ENCODE data around the gene CHST9. TPM values are rescaled to one million over a fixed set of nuclear protein-coding genes. Genes with fewer than 3 reads are reported as not detected.

CHST9 gene
- total and polyA plus RNA-seq, 2 donors (not counting 3 experiments of a cell fraction or from before 2014, with no cell fraction given) = not detected

GRCh38 chr18:26977781-26978180 lies 207.3 kb downstream of the CHST9 start:
- Histone ChIP-seq H3K9me3 (replicated peaks; ENCODE audit: control insufficient read depth, insufficient read depth, low read length) (no peaks in the 10 kb centered on the region), H3K36me3 (ENCODE audit: control insufficient read depth in 2 of 2, extremely low read depth in 1 of 2, insufficient read depth in 2 of 2, low read length in 2 of 2) (no peaks in the 10 kb centered on the region), H3K27me3 (ENCODE audit: control insufficient read depth in 2 of 2, insufficient read depth in 2 of 2, low read length in 2 of 2) (no peaks in the 10 kb centered on the region), H3K27ac (ENCODE audit: insufficient read depth, low read depth, low read length) (no peak overlapping the region), H3K4me2 (ENCODE audit: insufficient read depth, low read length) (no peak overlapping the region), H3K4me3 (replicated peaks in 1 of 3; ENCODE audit: insufficient read depth in 1 of 3, low read depth in 1 of 3, low read length in 3 of 3) (no peak overlapping the region), H3K9ac (replicated peaks; ENCODE audit: extremely low read depth, insufficient read depth, low read length) (no peak overlapping the region), H3K79me2 (ENCODE audit: control insufficient read depth, insufficient read depth, low read length) (no peaks in the 10 kb centered on the region), H2AFZ (ENCODE audit: low read depth, low read length) (no peak overlapping the region), H3K9me1 (replicated peaks; ENCODE audit: control insufficient read depth, extremely low read depth, insufficient read depth, low read length) (no peaks in the 10 kb centered on the region), H4K20me1 (replicated peaks; ENCODE audit: control insufficient read depth, extremely low read depth, insufficient read depth, low read length) (no peaks in the 10 kb centered on the region), H3K4me1 (ENCODE audit: control insufficient read depth, extremely low read depth, insufficient read depth, low read length) (no peaks in the 10 kb centered on the region)
- FAIRE-seq = no peak
- ChIA-PET POLR2A (no interaction called here), CTCF (no interaction called here)
- dilution Hi-C loops (cut with MboI; ENCODE audit: extremely low pct_ligation_motif_present, low sequenced_read_pairs) = no loop called here
- no TSS peak for BruUV-seq (replicated peaks)
- no peak for DNase-seq (ENCODE audit: low read depth, low spot score)
- TF ChIP-seq POLR2A (IDR thresholded peaks at IDR 0.05; ENCODE audit: low read depth, low read length) (no peak), CTCF (IDR thresholded peaks at IDR 0.05; ENCODE audit: extremely low read depth in 1 of 2, insufficient read depth in 1 of 2, low read depth in 1 of 2, low read length in 2 of 2) (no peak), MAX (IDR thresholded peaks at IDR 0.05; ENCODE audit: insufficient read depth, insufficient read length) (no peak), MYC (IDR thresholded peaks at IDR 0.05; ENCODE audit: low read depth, low read length) (no peak), EZH2 (IDR thresholded peaks at IDR 0.05; ENCODE audit: borderline replicate concordance, low read depth, low read length, severe bottlenecking) (no peak), FOS (IDR thresholded peaks at IDR 0.05; ENCODE audit: borderline replicate concordance, insufficient read depth, low read length) (no peak), POLR2AphosphoS5 (IDR thresholded peaks at IDR 0.05; ENCODE audit: insufficient read depth, low read depth, low read length) (no peak), JUN (IDR thresholded peaks at IDR 0.05; ENCODE audit: borderline replicate concordance, insufficient read depth, insufficient read length, low read depth) (no peak), GATA2 (IDR thresholded peaks at IDR 0.05; ENCODE audit: insufficient read depth, insufficient read length, low read depth, low read length) (no peak)
- intact Hi-C loops (cut with micrococcal nuclease) = no loop called here

Measured in endothelial cell of umbilical vein (primary cell).